Astrocyte (in vitro differentiated cells and primary cell): ENCODE results near the gene RICTOR.

Source experiments
- CTCF ChIP-seq: IDR thresholded peaks from 2 replicates; pipeline ENCODE4 v1.5.1; 2011; ENCODE audit warnings: low read depth, mild to moderate bottlenecking, inconsistent platforms, low read length, moderate library complexity; ENCODE audit not compliant: insufficient read depth
- EZH2 ChIP-seq: IDR thresholded peaks from 2 replicates; pipeline ENCODE4 v1.6.1; 2012; ENCODE audit warnings: mild to moderate bottlenecking, low read length, inconsistent platforms; ENCODE audit not compliant: insufficient read depth

GRCh38 chr5:39009280-39009679 lies 64.9 kb downstream of the RICTOR start:
- TF ChIP-seq CTCF (no peak), EZH2 (no peak)
